NCI-H2107 treated with DMSO at 0.1 percent for 48 hours (cell line): ENCODE data around the gene NFRKB.

ENCODE experiments used
- DNase-seq: peaks from one replicate; lab custom pipeline; 2025; ENCODE audit not compliant: unreplicated experiment; lab: John Stamatoyannopoulos, UW

The NFRKB gene

GRCh38 chr11:129846508-129847335, 48.7 kb downstream of the NFRKB start:
- DNase-seq = peak; percentile 32
